K562 (cell line): ENCODE results near the gene ECE2. TPM values are rescaled to one million over a fixed set of nuclear protein-coding genes. Genes with fewer than 3 reads are reported as not detected.

Source experiments
- ATAC-seq: fragments of 200-7000 bp; cut with Tn5 transposase; 3 replicates; pipeline ENCODE4 v1.9.1; 2020; ENCODE audit warnings: moderate library complexity
- BruUV-seq: library from RNA; stranded (reverse); fragments of 400-500 nt; replicated peaks from 2 replicates; lab custom pipeline; 2021; lab: Mats Ljungman, UMichigan
- CTCF ChIA-PET: fragments of 300-600 bp; formaldehyde crosslinking; extraction: SDS; loops from one replicate; lab custom pipeline; 2021; ENCODE audit warnings: low intra/inter-chr PET ratio; lab: Yijun Ruan, JAX
- POLR2A ChIA-PET: fragments of 300-600, 350-650 bp; sonication (Branson Sonifier 250); formaldehyde crosslinking; extraction: SDS; loops from one replicate; lab custom pipeline; 2021; ENCODE audit warnings: antibody characterized with exemption, inconsistent platforms; lab: Yijun Ruan, JAX
- DNase-seq, 4 experiments: peaks; one replicate each; pipeline versions ENCODE4 v3.0.0 to v3.0.0-alpha.2; 2011 to 2018; ENCODE audit warnings: low spot score in 3 of 4, mixed read lengths in 3 of 4; ENCODE audit errors: extremely low read depth in 1 of 4
- FAIRE-seq: peaks from 2 replicates; lab custom pipeline; 2011; peaks lifted over from hg19 to GRCh38; lab: Jason Lieb, UNC
- H2AFZ ChIP-seq: 2 replicates; pipeline ENCODE4 v1.6.0; 2011; ENCODE audit warnings: low read depth, low read length, control low read depth, inconsistent platforms
- H3K27ac ChIP-seq: fragments of 200-600 bp; 3 replicates; pipeline ENCODE4 v1.8.0; 2011; ENCODE audit warnings: low read depth, mild to moderate bottlenecking, control low read depth, inconsistent platforms, low read length, moderate library complexity, mixed read lengths; ENCODE audit errors: extremely low read depth
- H3K27me3 ChIP-seq, 2 experiments: fragments of 300-600 bp in 1 of 2; 2 replicates in 1 of 2; 3 replicates in 1 of 2; pipeline versions ENCODE4 v1.6.0 to v1.8.0; 2011; ENCODE audit warnings: inconsistent platforms in 2 of 2, low read length in 2 of 2, mild to moderate bottlenecking in 1 of 2, mixed read lengths in 1 of 2, moderate library complexity in 1 of 2; ENCODE audit not compliant: control insufficient read depth in 2 of 2, insufficient read depth in 2 of 2
- H3K36me3 ChIP-seq: fragments of 300-600 bp; 3 replicates; pipeline ENCODE4 v1.8.0; 2011; ENCODE audit warnings: mild to moderate bottlenecking, low read length, inconsistent platforms; ENCODE audit not compliant: control insufficient read depth, insufficient read depth
- H3K4me1 ChIP-seq, 2 experiments: fragments of 200-600 bp in 1 of 2; replicated peaks in 1 of 2; 2 replicates in 1 of 2; 3 replicates in 1 of 2; pipeline versions ENCODE4 v1.5.1 to v1.8.0; 2011; ENCODE audit warnings: inconsistent platforms in 2 of 2, low read length in 2 of 2, mild to moderate bottlenecking in 1 of 2, mixed read lengths in 1 of 2, moderate library complexity in 1 of 2; ENCODE audit not compliant: control insufficient read depth in 2 of 2, insufficient read depth in 2 of 2
- H3K4me2 ChIP-seq: 2 replicates; pipeline ENCODE4 v1.6.1; 2011; ENCODE audit warnings: low read length, control low read depth, inconsistent platforms, mixed read lengths; ENCODE audit not compliant: insufficient read depth
- H3K4me3 ChIP-seq: fragments of 200-600 bp; sonication (generic), shearing (Covaris generic); 2 replicates; pipeline ENCODE4 v1.5.1; 2016; ENCODE audit warnings: control low read depth, inconsistent platforms
- H3K79me2 ChIP-seq: fragments of 200-600 bp; 3 replicates; pipeline ENCODE4 v1.8.0; 2011; ENCODE audit warnings: low read length, inconsistent platforms; ENCODE audit not compliant: control insufficient read depth, insufficient read depth
- H3K9ac ChIP-seq, 2 experiments: 2 replicates each; pipeline versions ENCODE4 v1.6.0 to v1.6.1; 2011; ENCODE audit warnings: low read depth in 2 of 2, low read length in 2 of 2, control low read depth in 1 of 2, inconsistent platforms in 1 of 2, mild to moderate bottlenecking in 1 of 2, mixed read lengths in 1 of 2; ENCODE audit not compliant: insufficient read depth in 1 of 2
- H3K9me1 ChIP-seq: one replicate; pipeline ENCODE4 v1.6.0; 2011; ENCODE audit warnings: inconsistent platforms, mild to moderate bottlenecking, low read length, moderate library complexity; ENCODE audit not compliant: control insufficient read depth, insufficient read depth
- H3K9me3 ChIP-seq: replicated peaks from 2 replicates; pipeline ENCODE4 v1.5.1; 2011; ENCODE audit warnings: low read depth, low read length, inconsistent platforms; ENCODE audit not compliant: control insufficient read depth, insufficient read depth
- H4K20me1 ChIP-seq: replicated peaks from 2 replicates; pipeline ENCODE4 v1.6.1; 2011; ENCODE audit warnings: low read length, inconsistent platforms, mixed read lengths; ENCODE audit not compliant: control insufficient read depth, insufficient read depth
- HNRNPL ChIP-seq: fragments of 200-400 bp; formaldehyde crosslinking; IDR thresholded peaks from 2 replicates; pipeline ENCODE4 v1.6.1; 2017; ENCODE audit warnings: low read depth, mild to moderate bottlenecking, low read length
- KDM5B ChIP-seq: fragments of 200-600 bp; sonication (generic); IDR thresholded peaks from 2 replicates; pipeline ENCODE4 v1.6.1; 2012; ENCODE audit warnings: low read depth, mild to moderate bottlenecking, moderate library complexity, low read length, control low read depth, inconsistent platforms; ENCODE audit not compliant: insufficient replicate concordance
- NONO ChIP-seq, 2 experiments: fragments of 200-400 bp in 1 of 2; fragments of 450-650 bp in 1 of 2; formaldehyde crosslinking in 1 of 2; IDR thresholded peaks; 2 replicates each; pipeline ENCODE4 v1.6.1; 2017; ENCODE audit warnings: low read depth in 2 of 2, mild to moderate bottlenecking in 2 of 2, moderate library complexity in 2 of 2, low read length in 1 of 2
- NR3C1 ChIP-seq: sonication (generic); formaldehyde crosslinking; IDR thresholded peaks from 2 replicates; pipeline ENCODE4 v1.8.1; 2022; ENCODE audit warnings: missing genetic modification reagents
- POLR2AphosphoS5 ChIP-seq: IDR thresholded peaks from 2 replicates; pipeline ENCODE4 v1.6.1; 2011; ENCODE audit warnings: mild to moderate bottlenecking, low read depth, low read length, moderate library complexity; ENCODE audit not compliant: control insufficient read depth, insufficient read depth
- RBBP5 ChIP-seq: fragments of 200-600 bp; sonication (generic); IDR thresholded peaks from 2 replicates; pipeline ENCODE4 v1.6.1; 2012; ENCODE audit warnings: borderline replicate concordance, mild to moderate bottlenecking, low read length, control low read depth, inconsistent platforms; ENCODE audit not compliant: insufficient read depth, poor library complexity, severe bottlenecking
- SAFB ChIP-seq: fragments of 200-400 bp; formaldehyde crosslinking; IDR thresholded peaks from 2 replicates; pipeline ENCODE4 v1.6.1; 2017; ENCODE audit warnings: low read depth, low read length, borderline replicate concordance
- TBL1XR1 ChIP-seq, 2 experiments: IDR thresholded peaks; 2 replicates each; pipeline ENCODE4 v1.6.1; 2012; ENCODE audit warnings: improper control_type of control experiment in 2 of 2, low read length in 2 of 2, mild to moderate bottlenecking in 1 of 2
- ZHX1 ChIP-seq: fragments of 150-350 bp; conservative IDR thresholded peaks from 2 replicates; pipeline ENCODE4 v1.6.1; 2014; ENCODE audit warnings: low read length
- ZNF354B ChIP-seq: fragments of 250-450 bp; sonication (Bioruptor Pico); IDR thresholded peaks from 2 replicates; pipeline ENCODE4 v1.4.0; 2020
- ZNF589 ChIP-seq: fragments of 200-800 bp; sonication (Bioruptor generic); IDR thresholded peaks from 2 replicates; pipeline ENCODE4 v1.6.1; 2016; ENCODE audit warnings: low read depth, missing genetic modification characterization, missing compliant biosample characterization
- WGBS: fragments of 100-300 bp; shearing (Covaris generic); methylation state at CpG from one replicate; pipeline ENCODE4 v1.1.6; 2016; ENCODE audit warnings: low coverage, mixed read lengths; ENCODE audit not compliant: insufficient coverage; ENCODE audit errors: missing lambda C conversion rate; 5-methylcytosine and 5-hydroxymethylcytosine counted together
- in situ Hi-C: fragments of 300-500 bp; cut with MboI; formaldehyde crosslinking; loops from 4 replicates; pipeline ENCODE4 v1.15.0; 2018; ENCODE audit warnings: inconsistent platforms, mixed read lengths
- intact Hi-C: fragments of 100-400 bp; cut with micrococcal nuclease; formaldehyde crosslinking; loops from 2 replicates; pipeline ENCODE4 v1.14.2; 2022
- polyA plus RNA-seq, 8 experiments: library from polyadenylated mRNA; depleted of rRNA in 4 of 8; stranded (reverse) in 5 of 8; unstranded in 3 of 8; fragments of >200 nt; fragmentation: Nextera tagmentation in 2 of 8; fragmentation: Illumina TruSeq in 1 of 8; extraction: Ambion mirVana in 2 of 8; extraction: Trizol in 1 of 8; gene quantifications; 2 replicates each; pipeline versions ENCODE4 v1.2.1 to v1.2.3, GENCODE V29; 2011 to 2014; ENCODE audit warnings: inconsistent platforms in 1 of 8, missing spikeins in 1 of 8
- total RNA-seq, 7 experiments: library from RNA; depleted of rRNA in 6 of 7; stranded (reverse); fragments of >200 nt in 6 of 7; fragmentation: Illumina TruSeq in 2 of 7; extraction: Trizol in 2 of 7; gene quantifications; 2 replicates each; pipeline versions ENCODE4 v1.2.1 to v1.2.3, GENCODE V29; 2011 to 2021; ENCODE audit warnings: low replicate concordance in 1 of 7
- TF ChIP-seq, protein P1 (sequence below), 3 experiments: IDR thresholded peaks in 2 of 3; conservative IDR thresholded peaks in 1 of 3; 2 replicates each; pipeline ENCODE4 v1.5.1; 2011 to 2012; ENCODE audit warnings: low read length in 3 of 3, mild to moderate bottlenecking in 3 of 3, control low read depth in 2 of 3, improper control_type of control experiment in 1 of 3, inconsistent platforms in 1 of 3, low read depth in 1 of 3, mixed read lengths in 1 of 3, moderate library complexity in 1 of 3; ENCODE audit not compliant: insufficient read depth in 2 of 3
- TF ChIP-seq, protein P2 (sequence below): sonication (generic); formaldehyde crosslinking; IDR thresholded peaks from 2 replicates; pipeline ENCODE4 v1.8.0; 2022; ENCODE audit warnings: missing genetic modification reagents, mild to moderate bottlenecking, moderate library complexity, borderline replicate concordance

Gene ECE2
- total and polyA plus RNA-seq, 9 of the 15 experiments (the other 6 are each of a cell fraction or from before 2014, with no cell fraction given) = not detected

- TF ChIP-seq NONO (IDR thresholded peaks at IDR 0.05; ENCODE audit: low read depth in 2 of 2, low read length in 1 of 2) (no peak), TBL1XR1 (IDR thresholded peaks at IDR 0.05; ENCODE audit: low read length in 2 of 2) (no peak), RBBP5 (peak; percentile 25), HNRNPL (peak; percentile 31; the same call in 1 of the 2 replicates), SAFB (0 out of 2 replicates have a peak, but pooled peaks have one; percentile 40)
- TF ChIP-seq, protein P1, sequence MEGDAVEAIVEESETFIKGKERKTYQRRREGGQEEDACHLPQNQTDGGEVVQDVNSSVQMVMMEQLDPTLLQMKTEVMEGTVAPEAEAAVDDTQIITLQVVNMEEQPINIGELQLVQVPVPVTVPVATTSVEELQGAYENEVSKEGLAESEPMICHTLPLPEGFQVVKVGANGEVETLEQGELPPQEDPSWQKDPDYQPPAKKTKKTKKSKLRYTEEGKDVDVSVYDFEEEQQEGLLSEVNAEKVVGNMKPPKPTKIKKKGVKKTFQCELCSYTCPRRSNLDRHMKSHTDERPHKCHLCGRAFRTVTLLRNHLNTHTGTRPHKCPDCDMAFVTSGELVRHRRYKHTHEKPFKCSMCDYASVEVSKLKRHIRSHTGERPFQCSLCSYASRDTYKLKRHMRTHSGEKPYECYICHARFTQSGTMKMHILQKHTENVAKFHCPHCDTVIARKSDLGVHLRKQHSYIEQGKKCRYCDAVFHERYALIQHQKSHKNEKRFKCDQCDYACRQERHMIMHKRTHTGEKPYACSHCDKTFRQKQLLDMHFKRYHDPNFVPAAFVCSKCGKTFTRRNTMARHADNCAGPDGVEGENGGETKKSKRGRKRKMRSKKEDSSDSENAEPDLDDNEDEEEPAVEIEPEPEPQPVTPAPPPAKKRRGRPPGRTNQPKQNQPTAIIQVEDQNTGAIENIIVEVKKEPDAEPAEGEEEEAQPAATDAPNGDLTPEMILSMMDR (IDR thresholded peaks at IDR 0.05 in 2 of 3, conservative IDR thresholded peaks at IDR 0.05 in 1 of 3; ENCODE audit: insufficient read depth in 2 of 3, low read depth in 1 of 3, low read length in 3 of 3) = peak in 1 of 3 experiments; percentile 43; a peak in 1 of 6 replicates
- TF ChIP-seq, all 486 proteins: peak for 6
These were observed 46.3 kb upstream of the ECE2 start, which contains the start of gene VWA5B2 (continued) for GRCh38 chr3:184229394-184230080.

DNA sequence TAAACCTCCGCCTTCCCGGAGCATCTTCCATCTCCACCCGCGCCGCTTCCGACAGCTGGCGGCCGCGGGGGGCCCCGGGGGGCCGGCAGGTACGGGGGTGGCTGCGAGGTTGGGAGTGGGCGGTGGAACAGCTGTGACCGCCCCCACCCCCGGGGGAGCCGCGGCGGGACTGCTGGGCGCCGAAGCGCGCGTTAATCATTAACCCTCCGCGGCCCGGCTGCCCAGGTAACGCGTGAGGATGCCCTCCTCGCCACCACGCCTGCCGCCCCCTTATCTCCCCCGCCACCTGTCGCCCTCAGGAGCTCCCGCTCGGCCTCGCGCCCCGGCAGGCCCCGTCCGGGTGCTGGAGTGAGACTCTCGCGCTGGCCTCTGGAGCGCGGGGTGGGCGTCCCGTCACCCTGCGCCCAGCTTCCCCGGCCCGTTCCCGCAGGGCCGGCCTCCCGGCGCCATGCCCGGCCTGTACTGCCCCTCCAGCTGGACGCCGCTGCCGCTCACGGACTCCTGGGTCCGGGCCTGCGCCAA, 45.7 kb upstream of the ECE2 start:
- peak; percentile 37 to 59 (median 54) for DNase-seq
- H3K9me1 ChIP-seq = no peaks in the 10 kb centered on the region
- H3K36me3 ChIP-seq = no peaks in the 10 kb centered on the region
- peaks cover 0 to 33% of the 10 kb centered on the region in 2 experiments; a peak in 3 of 5 replicates for H3K4me1 ChIP-seq
- in situ Hi-C loops = no loop called here
- H3K4me3 ChIP-seq = no peak overlapping the region
- intact Hi-C loops = no loop called here
- H3K9me3 ChIP-seq = no peaks in the 10 kb centered on the region
- CTCF ChIA-PET = no interaction called here
- H4K20me1 ChIP-seq = peaks cover 15% of the 10 kb centered on the region
- no peaks in the 10 kb centered on the region for H3K79me2 ChIP-seq
- POLR2A ChIA-PET = interaction anchor here (0.6 to 1.7 kb wide), 3 partner anchors 10 to 518 kb away, joined by 3 to 6 read pairs (median 3); no protein-coding TSS in a partner anchor
- no peak overlapping the region for H3K4me2 ChIP-seq
- H2AFZ ChIP-seq = no peak overlapping the region
- ATAC-seq = 0 out of 3 replicates have a peak, but pooled peaks have one; percentile 5
- H3K9ac ChIP-seq = no peak overlapping the region
- 5% methylated on average over 26 of the region's 61 CpGs for WGBS
- no TSS peak for BruUV-seq
- FAIRE-seq = no peak
- H3K27ac ChIP-seq = no peak overlapping the region
- peaks cover 46 to 66% of the 10 kb centered on the region in 2 experiments for H3K27me3 ChIP-seq
- TF ChIP-seq ZNF354B (CRISPR knock-in tag) (no peak), NR3C1 (CRISPR knock-in tag) (no peak), POLR2AphosphoS5 (no peak), ZNF589 (CRISPR knock-in tag) (no peak), ZHX1 (no peak), KDM5B (no peak)
- TF ChIP-seq, protein P2, sequence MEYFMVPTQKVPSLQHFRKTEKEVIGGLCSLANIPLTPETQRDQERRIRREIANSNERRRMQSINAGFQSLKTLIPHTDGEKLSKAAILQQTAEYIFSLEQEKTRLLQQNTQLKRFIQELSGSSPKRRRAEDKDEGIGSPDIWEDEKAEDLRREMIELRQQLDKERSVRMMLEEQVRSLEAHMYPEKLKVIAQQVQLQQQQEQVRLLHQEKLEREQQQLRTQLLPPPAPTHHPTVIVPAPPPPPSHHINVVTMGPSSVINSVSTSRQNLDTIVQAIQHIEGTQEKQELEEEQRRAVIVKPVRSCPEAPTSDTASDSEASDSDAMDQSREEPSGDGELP (CRISPR knock-in tag) = peak; percentile 39; the same call in 1 of the 2 replicates
